22Rv1 (cell line): Measurements from ENCODE around the gene COL4A1.

Experiments used
- H3K27ac ChIP-seq: fragments of 450-650 bp; 2 replicates; pipeline ENCODE4 v1.5.1; 2017
- CTCF ChIP-seq: fragments of 450-650 bp; IDR thresholded peaks from 2 replicates; pipeline ENCODE4 v1.5.1; 2017; ENCODE audit warnings: mild to moderate bottlenecking
- ZFX ChIP-seq: fragments of 450-650 bp; IDR thresholded peaks from 2 replicates; pipeline ENCODE4 v1.6.1; 2017; ENCODE audit warnings: antibody characterized with exemption, borderline replicate concordance

The COL4A1 gene

GRCh38 chr13:110250258-110250891, 56.6 kb downstream of the COL4A1 start:
- TF ChIP-seq CTCF: no peak
- no peak for TF ChIP-seq ZFX
- H3K27ac ChIP-seq: no peak overlapping the region

- no peak for TF ChIP-seq ZFX
- TF ChIP-seq CTCF: no peak
- H3K27ac ChIP-seq: no peak overlapping the region
Measured at GRCh38 chr13:110249326-110249725, 57.6 kb downstream of the COL4A1 start.

- TF ChIP-seq ZFX: no peak
- no peak for TF ChIP-seq CTCF
- H3K27ac ChIP-seq: no peak overlapping the region
Measured at GRCh38 chr13:110248449-110249143, 58.4 kb downstream of the COL4A1 start.

- no peak for TF ChIP-seq CTCF
- no peak for TF ChIP-seq ZFX
- no peak overlapping the region for H3K27ac ChIP-seq
Measured at GRCh38 chr13:110246530-110246929, 60.4 kb downstream of the COL4A1 start.

GRCh38 chr13:110245416-110245899, 61.5 kb downstream of the COL4A1 start:
- TF ChIP-seq ZFX (no peak), CTCF (no peak)
- no peak overlapping the region for H3K27ac ChIP-seq

GRCh38 chr13:110244976-110245375, 62.0 kb downstream of the COL4A1 start:
- no peak overlapping the region for H3K27ac ChIP-seq
- TF ChIP-seq ZFX: no peak
- TF ChIP-seq CTCF: no peak
